HUES6 (cell line): Measurements from ENCODE around the gene C19orf44.

Experiments
- H3K27ac ChIP-seq: 2 replicates; pipeline ENCODE4 v1.7.0; 2013; ENCODE audit warnings: low read depth, mild to moderate bottlenecking, low read length, inconsistent platforms
- H3K27me3 ChIP-seq: 2 replicates; pipeline ENCODE4 v1.6.1; 2013; ENCODE audit warnings: low read length; ENCODE audit not compliant: control insufficient read depth, insufficient read depth
- H3K36me3 ChIP-seq: 2 replicates; pipeline ENCODE4 v1.6.1; 2013; ENCODE audit warnings: low read length; ENCODE audit not compliant: control insufficient read depth, insufficient read depth
- H3K4me1 ChIP-seq: 2 replicates; pipeline ENCODE4 v1.6.1; 2013; ENCODE audit warnings: low read length; ENCODE audit not compliant: control insufficient read depth, insufficient read depth
- H3K4me3 ChIP-seq: 2 replicates; pipeline ENCODE4 v1.5.1; 2013; ENCODE audit warnings: low read depth, low read length
- H3K9ac ChIP-seq: one replicate; pipeline ENCODE4 v1.6.1; 2013; ENCODE audit warnings: mild to moderate bottlenecking, low read length
- H3K9me3 ChIP-seq: 2 replicates; pipeline ENCODE4 v1.6.1; 2013; ENCODE audit warnings: low read depth, low read length; ENCODE audit not compliant: control insufficient read depth, insufficient read depth

Gene C19orf44

GRCh38 chr19:16566161-16566560, 70.0 kb downstream of the C19orf44 start:
- Histone ChIP-seq H3K27ac (no peak overlapping the region), H3K9ac (no peak overlapping the region)

GRCh38 chr19:16566702-16567101, 70.5 kb downstream of the C19orf44 start:
- H3K27me3 ChIP-seq: no peaks in the 10 kb centered on the region
- H3K4me1 ChIP-seq: peaks cover 5% of the 10 kb centered on the region
- H3K4me3 ChIP-seq: no peak overlapping the region
- H3K36me3 ChIP-seq: peaks cover 72% of the 10 kb centered on the region
- H3K9ac ChIP-seq: no peak overlapping the region
- H3K9me3 ChIP-seq: no peaks in the 10 kb centered on the region
- H3K27ac ChIP-seq: no peak overlapping the region

More at GRCh38 chr19:16566161-16566560, 70.0 kb downstream of the C19orf44 start:
- H3K4me3 ChIP-seq: no peak overlapping the region
- H3K4me1 ChIP-seq: peaks cover 2% of the 10 kb centered on the region
- no peaks in the 10 kb centered on the region for H3K27me3 ChIP-seq
- no peaks in the 10 kb centered on the region for H3K9me3 ChIP-seq
- peaks cover 78% of the 10 kb centered on the region for H3K36me3 ChIP-seq

- peaks cover 49% of the 10 kb centered on the region for H3K36me3 ChIP-seq
- H3K4me3 ChIP-seq: no peak overlapping the region
- no peaks in the 10 kb centered on the region for H3K27me3 ChIP-seq
- H3K27ac ChIP-seq: no peak overlapping the region
- H3K9ac ChIP-seq: no peak overlapping the region
- H3K9me3 ChIP-seq: no peaks in the 10 kb centered on the region
- peaks cover 13% of the 10 kb centered on the region for H3K4me1 ChIP-seq
Measured at GRCh38 chr19:16569609-16570320, 73.6 kb downstream of the C19orf44 start.
